GOT3 (cell line): ENCODE data around the gene STXBP3.

Experiments used
- DNase-seq: peaks from one replicate; lab custom pipeline; 2025; ENCODE audit warnings: mixed read lengths; lab: John Stamatoyannopoulos, UW

Gene STXBP3

DNA sequence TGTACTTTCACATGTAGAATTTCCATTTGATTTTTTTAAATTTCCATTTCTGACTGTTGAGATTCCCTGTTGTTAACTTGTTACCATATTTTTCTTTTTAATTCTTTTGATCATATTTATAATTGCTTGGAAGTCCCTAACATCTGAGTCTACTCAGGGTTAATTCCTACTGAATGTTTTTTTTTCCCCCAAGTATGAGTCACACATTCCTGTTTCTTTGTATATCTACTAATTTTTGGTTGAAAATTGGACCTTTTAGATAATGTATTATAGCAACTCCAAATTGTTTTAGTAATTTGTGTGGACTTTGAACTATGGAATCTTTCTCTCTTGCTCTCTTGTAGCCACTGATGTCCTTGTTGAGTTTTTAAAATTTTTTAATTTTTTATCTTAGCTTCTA is 54.6 kb downstream of the STXBP3 start:
- no peak for DNase-seq

DNA sequence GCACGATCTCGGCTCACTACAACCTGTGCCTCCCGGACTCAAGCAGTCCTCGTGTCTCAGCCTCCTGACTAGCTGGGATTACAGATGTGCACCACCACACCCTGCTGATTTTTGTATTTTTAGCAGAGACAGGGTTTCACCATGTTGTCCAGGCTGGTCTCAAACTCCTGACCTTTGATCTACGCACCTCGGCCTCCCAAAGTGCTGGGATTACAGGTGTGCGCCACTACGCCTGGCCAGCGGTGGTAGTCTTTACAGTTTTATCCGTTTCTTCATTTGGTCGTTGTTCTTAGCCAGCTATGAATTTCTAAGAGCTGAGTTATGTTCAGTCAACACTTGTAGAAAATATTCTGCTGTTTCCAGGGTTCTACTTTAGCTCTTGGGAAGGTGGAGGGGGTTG is 57.1 kb downstream of the STXBP3 start:
- no peak for DNase-seq

DNA sequence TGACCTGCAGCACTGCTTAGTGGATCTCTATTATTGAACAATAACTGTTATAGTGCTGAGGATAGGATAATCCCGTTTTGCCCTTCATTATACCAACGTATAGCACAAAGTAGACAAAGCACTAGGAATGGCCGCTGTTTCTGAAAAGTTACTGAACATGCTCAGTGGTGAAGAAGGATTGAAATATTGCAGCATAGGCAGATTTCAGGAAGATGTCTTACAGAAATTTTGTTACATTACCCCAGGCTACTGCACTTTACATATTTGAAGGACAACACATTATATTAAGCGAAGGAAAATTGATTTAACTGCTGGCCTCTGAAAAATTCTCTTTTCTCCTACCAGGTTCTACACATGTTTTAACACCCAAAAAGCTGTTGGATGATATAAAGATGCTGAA is 62.0 kb downstream of the STXBP3 start:
- DNase-seq = no peak

DNA sequence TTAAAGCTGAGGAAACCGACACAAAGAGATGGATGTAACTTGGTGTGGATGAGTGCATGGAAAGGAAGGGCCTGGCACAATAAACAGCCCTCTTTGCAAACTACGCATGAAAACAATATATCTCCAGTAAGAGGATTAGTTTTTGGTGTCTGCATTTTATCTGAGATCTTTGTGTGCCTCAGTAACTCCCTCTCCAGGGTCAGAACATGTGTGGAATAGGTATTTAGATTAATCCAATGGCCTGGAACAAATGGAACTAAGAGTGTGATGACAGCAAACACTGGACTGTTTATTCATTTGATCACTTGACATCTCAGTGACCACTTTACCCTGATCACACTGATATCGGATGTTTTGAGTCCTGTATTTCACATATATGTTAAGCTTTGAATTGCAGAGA is 65.1 kb downstream of the STXBP3 start:
- no peak for DNase-seq

DNA sequence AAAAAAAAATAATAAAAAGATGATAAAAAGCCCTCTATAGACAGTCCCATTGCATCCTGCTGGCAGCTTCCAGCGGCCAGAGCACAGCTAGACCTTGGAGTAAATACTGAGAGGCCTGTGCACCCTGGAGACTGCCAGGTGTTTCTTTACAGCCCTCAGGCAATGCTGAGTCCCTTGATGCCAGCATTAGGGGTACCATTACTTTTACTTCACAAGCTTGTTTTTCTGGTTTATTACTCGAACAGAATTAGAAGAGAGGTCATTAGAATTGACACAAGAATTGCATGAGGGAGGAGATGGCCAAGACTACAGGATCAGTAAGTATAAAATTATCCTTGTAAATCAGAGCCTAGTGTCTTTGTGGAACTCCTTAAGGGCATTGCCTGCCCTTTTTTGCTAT is 66.9 kb downstream of the STXBP3 start:
- no peak for DNase-seq

DNA sequence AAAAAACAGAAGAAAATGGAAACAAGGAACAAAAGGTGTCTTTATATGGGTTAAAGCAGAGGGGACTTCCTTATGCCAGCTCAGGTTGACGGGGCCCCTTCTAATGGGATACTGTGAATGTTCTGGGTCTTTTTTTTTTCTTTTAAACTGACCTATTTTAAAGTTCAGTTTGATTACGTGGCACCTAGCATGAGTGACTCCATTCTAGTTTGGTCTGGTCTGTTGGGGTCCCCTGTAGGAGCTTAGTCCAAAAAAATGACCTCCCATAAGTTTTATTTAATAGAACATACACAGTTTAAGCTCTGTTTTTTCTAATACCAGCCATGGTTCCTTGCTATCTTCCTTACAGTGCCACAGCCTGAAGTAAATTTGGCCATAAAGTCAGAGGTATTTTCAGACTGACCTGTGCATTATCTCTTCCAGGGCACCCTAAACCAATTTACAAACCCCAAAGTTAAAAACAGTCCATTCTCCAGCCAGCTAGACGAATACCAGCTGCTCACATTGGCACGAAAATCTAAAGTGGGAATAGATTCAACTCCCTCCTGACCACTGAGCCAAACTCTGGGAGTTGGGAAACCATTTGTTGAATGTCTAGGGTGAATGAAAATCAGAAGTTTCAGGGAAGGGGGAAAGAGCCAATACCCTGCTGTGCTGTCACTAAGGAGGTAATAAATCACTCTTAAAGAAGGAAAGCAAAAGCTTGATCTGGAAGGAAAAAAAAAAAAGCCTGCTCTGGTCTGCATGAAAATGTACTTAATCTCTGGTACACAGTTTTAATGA is 68.1 kb downstream of the STXBP3 start:
- DNase-seq = no peak

DNA sequence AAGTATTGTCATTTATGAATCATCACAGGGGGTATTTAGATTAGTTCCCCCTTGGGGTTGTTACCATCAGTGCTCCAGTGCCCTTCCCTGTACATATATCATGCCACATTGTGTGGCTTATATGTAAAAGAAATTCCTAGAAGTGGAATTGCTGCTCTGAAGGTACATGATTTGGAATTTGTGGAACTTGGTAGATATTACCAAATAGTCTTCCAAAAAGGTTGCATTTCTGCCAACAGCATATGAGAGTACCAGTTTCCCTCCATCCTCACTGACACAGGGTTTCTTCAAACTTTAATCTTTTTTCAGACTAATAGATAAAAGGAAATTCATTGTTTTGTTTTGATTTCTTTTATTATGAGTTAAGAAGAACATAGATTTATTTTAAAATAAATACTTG is 69.1 kb downstream of the STXBP3 start:
- no peak for DNase-seq

DNA sequence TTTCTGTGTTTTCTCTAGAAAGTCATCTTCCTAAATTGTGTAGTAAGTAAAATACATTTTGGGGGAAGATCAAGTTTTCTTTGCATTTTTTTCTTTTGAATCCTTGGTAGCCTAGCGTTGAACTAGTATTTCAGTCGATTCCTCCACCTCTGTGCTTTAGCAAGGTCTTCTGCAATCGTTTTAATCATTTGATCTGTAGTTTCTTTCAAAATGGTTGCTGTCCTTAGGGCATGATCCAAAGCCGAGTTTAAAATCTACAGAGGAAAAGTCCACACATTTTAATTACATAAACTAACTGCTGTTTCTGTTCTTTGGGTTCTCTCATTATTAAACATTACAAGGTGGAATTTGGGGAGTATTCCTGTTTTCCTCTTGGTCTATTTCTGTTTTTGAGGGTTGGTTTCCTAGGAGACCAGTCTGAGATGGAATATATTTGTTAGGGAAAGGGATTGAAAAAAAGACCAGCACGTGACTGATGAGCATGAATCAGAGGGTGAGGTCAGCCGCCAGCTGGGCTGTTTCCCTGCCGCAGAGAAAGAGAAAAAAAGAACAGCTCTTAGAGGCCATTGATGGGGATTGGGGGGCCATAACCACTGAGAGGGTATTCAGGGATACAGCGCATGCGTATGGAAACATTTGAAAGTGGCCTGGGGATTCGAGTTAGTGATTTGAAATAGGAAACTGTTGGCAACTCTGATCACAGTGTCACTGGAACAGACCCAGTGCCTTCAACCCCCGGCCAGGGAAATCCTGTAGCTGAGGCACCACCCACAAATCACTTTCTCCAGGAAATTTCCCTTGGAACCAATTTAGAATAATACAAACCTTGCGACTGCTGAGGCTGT is 69.8 kb downstream of the STXBP3 start:
- no peak for DNase-seq

DNA sequence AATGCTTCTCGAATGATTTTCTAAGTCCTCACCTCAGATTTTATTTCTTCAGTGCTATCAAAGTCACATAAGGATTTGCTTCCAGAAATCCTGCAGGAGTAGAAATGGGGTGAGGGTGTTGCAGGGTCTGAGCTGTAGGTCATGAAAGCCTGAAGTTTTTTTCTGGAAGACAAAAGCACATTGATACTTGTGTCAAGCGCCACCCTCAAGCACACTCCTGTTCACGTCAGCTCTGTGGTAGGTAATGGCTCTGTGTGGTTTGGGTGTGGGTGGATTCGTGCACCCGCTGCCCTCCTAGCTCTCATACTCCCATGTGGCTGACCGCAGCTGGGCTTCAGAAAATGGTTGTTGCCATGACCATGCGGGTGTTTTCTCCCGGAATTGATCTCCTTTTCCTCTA is 70.5 kb downstream of the STXBP3 start:
- no peak for DNase-seq

DNA sequence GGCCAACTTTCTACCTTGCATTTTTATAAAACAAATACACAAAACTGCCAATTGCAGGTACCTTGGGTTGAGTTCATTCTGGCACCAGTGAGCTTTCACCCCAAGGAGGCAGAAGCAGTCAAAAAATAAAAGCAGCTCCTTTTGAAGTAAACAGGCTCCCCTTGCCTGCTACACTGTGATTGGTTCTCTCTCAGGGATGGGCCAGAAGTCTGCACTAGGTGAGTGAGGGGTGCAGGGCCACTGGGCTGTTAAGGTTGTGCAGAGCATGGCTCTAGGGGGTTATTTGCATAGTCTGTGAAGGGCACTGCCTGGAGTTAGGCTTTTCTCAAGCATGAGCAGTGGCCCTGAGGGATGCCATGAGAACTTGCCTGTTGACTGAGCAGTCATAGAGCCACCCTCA is 71.3 kb downstream of the STXBP3 start:
- no peak for DNase-seq

DNA sequence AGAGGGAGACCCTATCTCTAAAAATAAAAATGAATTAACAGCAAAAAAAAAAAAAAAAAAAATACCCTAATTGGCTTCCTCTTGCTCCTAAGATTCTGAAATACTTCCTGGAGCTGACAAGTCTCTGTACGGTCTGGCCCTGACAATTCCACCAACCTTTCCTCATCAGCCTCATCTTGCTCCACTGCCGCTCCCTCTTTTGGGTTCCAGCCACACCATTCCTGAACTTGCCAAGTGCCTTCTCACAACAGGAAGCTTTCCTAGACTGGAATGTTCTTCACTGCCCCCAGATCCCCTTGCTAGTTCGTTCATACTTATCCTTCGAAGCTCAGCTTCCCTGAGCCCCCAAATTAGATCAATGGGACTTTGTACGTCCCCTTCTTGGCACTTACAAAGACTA is 73.4 kb downstream of the STXBP3 start:
- DNase-seq = no peak

DNA sequence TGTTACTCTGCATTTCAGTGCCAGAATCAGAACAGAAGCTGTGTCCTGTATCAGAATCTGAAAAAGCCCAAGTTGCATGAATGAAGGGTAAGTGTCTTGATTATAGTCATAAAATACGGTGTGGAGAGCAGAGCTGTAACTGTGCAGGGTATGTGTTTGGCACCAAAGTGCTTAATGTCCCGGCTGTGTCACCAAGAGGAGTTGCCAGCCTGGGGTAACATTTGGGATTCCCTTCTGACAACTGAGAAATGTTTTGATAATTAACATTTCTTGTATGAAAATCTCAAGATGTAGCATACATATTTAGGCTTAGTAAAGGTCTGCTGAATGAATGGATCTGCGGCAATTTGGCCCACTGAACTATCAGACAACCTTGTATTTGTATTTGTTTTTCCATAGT is 77.2 kb downstream of the STXBP3 start:
- DNase-seq = no peak

DNA sequence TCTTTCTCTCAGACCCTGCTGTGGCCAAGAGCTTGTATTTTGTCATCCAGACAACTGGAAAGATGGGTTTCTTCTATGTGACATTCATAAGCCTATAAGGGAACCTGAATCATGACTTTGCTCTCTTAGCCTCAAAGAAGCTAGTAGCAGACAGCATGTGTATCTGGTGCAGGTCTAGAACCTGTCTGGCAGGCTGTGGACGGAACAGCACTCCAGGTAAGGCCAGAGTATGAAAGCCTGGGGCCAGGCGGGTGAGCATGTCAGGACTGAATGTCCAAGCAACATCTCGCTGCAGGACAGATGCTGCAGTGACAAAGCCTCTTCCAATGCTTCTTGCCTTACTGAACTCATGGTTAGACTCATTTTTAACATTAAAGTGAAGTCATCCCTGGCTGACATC is 77.6 kb downstream of the STXBP3 start:
- no peak for DNase-seq

DNA sequence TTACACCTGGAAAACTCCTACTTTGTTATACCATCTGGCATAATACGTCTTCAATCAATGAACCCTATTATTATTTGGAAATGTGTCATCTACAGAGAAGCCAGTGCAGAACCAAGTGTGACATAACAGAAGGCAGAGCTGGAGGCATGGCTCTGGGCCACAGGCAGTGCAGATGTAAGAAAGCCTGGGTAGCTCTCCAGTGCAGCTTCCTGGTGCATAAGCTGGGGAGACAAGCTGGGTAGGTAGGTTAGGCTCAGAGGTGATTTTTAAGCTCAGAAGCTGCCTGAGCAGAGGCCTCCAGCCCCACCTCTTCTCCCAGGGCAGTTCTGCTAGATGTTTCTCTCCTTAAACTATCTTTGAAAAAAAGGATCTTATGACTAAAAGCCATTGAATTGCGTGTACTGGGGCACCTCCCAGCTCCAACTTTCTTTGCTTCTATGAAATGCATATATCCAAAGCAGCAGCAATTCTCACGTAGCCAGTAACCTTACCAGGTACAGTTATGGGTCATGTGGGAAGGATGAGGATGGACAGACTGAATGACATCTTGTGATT is 79.7 kb downstream of the STXBP3 start:
- no peak for DNase-seq

DNA sequence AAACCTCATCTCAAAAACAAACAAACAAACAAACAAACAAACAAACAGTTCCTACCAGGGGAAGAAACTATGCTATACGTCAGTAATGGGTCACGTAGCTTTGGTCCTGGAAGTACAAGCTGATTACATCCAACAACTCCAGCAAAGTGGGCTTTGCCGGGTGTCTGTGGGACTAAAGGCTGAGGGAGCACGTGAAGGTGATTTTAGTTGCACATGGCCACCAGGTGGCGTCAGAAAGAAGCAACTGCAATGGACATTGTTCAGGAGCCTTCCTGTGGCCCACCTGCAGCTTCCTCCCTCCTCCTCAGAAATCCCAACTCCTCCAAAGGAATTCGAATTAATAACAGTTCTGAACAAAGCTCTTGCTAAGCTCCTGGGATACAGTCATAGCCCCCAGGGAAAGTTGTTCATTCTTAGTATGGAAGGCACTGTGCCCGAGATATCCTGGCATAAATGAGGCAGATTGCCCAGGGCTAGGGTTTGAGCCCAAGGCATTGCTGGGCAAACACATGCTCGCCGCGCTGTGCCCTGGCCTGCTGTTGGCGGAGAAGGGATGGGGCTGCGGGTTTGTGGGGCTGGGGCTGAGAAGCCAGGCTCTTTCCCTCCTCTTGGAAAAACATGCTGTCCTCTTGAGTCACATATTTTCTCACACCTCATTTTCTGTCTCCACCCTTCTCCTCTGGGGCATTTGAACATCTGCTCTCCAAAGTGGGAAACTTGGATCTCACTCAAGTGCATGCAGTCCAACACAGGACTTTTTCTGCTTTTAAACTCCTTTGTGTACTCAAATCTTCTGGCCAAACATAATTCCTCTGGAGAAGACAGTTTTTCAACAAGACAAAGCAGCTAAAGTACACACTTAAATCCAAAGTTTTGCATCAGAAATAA is 81.8 kb downstream of the STXBP3 start:
- DNase-seq = no peak

DNA sequence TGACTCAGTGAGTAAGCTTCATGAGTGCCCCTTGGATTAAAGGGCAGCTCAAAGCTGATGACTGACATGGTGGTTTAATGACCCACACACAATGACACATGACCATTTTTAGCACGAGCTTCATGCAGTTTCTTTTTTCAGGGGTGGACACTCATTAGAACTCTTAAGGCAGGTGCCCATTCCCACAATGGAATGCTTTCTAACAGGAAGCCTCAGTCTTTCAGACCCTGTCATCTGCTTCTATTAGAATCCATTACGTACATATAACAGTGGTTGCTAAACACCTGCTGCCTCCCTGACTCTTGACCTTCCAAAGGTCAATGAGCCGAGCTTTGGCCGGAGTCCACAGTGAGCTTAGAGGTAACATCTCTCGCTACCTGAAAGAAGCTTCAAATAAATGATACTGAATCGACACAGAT is 83.0 kb downstream of the STXBP3 start:
- no peak for DNase-seq

DNA sequence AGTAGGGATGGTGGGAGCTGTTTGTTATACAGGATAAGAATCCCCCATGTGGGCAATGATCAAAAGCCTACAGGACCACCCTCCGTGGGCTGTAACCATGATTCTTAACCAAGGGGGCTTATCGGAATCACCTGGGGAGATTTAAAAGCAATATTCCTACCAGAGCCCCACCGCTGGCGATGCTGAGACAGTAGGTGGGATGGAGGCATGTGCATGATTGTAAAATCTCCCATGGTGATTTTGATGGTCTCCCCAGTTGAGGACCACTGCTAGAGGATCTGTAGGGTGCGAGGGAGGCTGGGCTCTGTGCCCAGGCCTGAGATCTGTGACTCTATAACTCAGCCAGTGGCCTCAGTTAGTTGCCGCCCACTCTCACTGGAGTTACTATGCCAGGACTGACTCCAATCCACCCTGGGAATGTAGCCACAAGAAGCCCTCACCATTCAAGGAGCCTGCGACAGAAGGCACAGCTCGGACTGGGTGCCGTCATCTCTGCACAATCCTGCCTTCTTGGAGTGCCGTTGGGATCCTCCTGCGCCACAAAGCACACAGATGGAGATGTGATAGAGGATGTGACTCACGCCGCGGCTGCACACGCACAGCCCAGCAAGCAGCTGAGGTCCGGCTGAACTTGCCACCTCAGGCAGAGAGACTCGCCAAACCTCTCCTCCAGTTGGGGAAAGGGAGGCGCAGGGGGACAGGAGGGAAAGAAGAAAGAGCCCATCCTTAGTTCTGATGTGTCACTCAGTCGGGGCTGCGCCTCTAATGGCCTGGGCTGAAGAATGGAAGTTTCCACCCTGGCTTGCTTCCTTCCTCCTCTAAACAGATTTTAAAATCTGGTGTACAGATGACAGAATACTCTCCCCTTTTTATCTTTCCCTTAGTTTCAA is 83.9 kb downstream of the STXBP3 start:
- DNase-seq = peak; percentile 31

DNA sequence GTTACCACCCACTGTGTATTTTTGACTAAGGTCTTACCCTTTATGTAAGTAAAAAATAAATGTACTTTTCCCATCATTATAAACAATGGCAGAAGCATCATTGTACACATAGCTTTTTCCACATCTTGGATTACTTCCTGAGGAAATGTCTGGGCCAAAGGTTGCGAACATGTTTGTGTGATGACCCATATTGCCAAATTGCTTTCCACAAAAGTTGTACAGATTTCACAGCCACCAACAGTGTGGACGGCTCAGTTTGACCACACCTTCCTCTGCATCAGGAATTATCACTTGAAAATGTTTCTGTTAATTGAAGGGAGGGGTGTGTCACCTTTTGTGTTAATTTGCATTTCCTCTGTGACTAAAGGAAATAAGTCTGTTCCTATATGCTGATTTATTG is 84.8 kb downstream of the STXBP3 start:
- no peak for DNase-seq

DNA sequence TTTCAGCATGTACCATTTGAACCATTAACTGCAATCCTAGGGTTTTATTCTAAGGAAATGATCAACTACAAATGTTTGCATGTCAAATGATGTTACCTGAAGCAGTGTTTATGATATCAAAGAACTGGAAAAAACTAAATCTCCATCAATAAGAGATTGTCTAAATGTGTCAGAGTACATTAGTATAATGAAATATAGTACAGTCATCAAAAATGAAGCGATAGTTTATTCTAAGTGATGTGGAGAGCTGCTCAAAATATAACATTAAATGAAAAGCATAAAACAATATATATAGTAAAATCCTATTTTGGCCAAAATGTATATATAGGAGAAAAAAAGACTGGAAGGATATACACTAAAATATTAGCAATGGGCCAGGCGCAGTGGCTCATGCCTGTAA is 86.5 kb downstream of the STXBP3 start:
- no peak for DNase-seq

DNA sequence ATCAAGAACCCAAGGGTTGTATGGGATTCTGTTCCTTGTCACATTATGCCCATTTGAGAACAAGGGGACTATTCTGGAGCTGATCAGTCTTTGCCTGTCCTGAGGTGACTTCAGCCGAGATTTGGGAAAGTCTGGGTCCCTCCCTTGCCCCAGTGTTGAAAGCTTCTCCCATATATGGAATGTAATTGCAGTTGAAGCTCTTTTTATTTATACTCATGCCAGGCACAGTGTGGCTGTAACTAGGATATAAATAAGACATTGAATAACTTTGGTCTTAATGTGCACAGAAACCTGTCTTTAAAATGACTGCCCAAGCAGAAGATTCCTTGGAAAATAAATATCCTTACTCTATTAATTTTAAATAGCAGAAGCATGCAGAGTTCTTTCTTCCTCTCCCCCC is 95.2 kb downstream of the STXBP3 start:
- DNase-seq = no peak

DNA sequence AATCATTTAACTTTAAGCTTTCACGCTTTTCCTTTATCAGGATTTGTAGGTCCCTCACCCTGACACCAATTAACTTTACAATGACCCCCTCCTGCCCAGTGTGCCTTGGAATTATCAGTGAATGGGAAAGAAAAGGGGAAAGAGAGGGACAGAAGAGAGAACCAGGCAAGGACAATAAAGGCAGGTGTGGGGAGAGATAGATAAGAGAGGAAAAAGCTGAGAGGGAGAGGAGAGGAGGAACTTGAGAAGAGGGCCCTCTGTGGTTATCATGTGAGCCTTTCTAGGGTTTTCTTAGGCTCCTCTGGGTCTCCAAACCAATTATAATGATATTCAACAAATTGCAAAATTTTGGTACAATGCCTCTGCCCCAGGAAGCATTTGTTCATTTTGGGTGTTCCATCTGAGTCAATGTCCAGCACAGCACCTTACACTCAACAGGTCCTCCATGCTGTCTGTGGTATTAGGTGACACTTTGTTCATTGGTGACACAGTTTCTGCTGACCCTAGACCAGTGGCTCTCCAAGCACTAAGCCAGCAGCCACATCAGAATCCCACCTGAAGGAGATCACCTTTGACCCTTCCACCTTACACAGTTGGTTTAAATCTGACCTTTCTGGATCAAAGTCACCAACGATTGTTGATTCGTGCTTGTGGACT is 96.2 kb downstream of the STXBP3 start:
- DNase-seq = no peak
